Skeletal muscle tissue (tissue), 4 donors: ENCODE results near the gene ARHGAP8. TPM values are rescaled to one million over a fixed set of nuclear protein-coding genes. Genes with fewer than 3 reads are reported as not detected.
"Not testable (repeated sequence)": the region's sequence is repeated elsewhere in the genome, so short reads cannot be mapped to it uniquely, and the experiment has no call there.

ENCODE experiments used
- H3K27ac ChIP-seq: one replicate; pipeline ENCODE4 v1.7.0; 2013; ENCODE audit warnings: mild to moderate bottlenecking, low read depth, low read length, inconsistent platforms
- H3K27me3 ChIP-seq, 3 donors: one replicate each; pipeline ENCODE4 v1.7.0; 2013; ENCODE audit warnings: low read length in 3 of 3; ENCODE audit not compliant: control insufficient read depth in 3 of 3, insufficient read depth in 3 of 3
- H3K36me3 ChIP-seq, 3 donors: one replicate each; pipeline ENCODE4 v1.7.0; 2013; ENCODE audit warnings: low read length in 3 of 3; ENCODE audit not compliant: control insufficient read depth in 3 of 3, insufficient read depth in 3 of 3
- H3K4me1 ChIP-seq, 3 donors: one replicate each; pipeline ENCODE4 v1.7.0; 2013; ENCODE audit warnings: low read length in 3 of 3, mild to moderate bottlenecking in 3 of 3; ENCODE audit not compliant: control insufficient read depth in 3 of 3, insufficient read depth in 3 of 3
- H3K4me3 ChIP-seq, 3 donors: one replicate each; pipeline ENCODE4 v1.7.0; 2013; ENCODE audit warnings: low read length in 3 of 3
- H3K9ac ChIP-seq, 3 donors: one replicate each; pipeline ENCODE4 v1.7.0; 2013; ENCODE audit warnings: low read length in 3 of 3, mild to moderate bottlenecking in 3 of 3, moderate library complexity in 2 of 3, low read depth in 1 of 3
- H3K9me3 ChIP-seq, 3 donors: one replicate each; pipeline ENCODE4 v1.7.0; 2013; ENCODE audit warnings: low read length in 3 of 3; ENCODE audit not compliant: control insufficient read depth in 3 of 3
- total RNA-seq: library from RNA; depleted of rRNA; stranded (reverse); fragments of >200 nt; gene quantifications from one replicate; pipeline ENCODE4 v1.2.3, GENCODE V29; 2014
- donor health status: Osteomylitis.

ARHGAP8 gene
- total RNA-seq, 1 donor from 2014 or later, result 0.52 TPM

DNA sequence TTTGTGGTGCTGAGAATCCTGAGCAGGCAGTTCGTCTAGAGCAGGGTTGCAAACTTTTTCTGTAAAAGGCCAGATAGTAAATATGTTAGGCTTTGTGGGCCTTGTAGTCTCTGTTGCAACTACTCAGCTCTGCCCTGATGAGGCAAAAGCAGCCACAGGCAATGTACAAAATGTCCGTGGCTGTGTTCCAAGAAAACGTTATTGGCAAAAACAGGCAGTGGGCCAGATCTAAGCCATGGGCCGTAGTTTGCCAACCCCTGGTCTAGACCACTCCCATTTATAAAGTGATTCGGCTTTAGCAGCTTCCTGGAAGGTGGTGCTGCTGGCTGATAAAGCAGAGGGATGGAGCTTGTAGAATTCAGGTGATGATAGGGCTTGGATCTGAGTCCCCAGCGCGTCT lies 106.4 kb downstream of the ARHGAP8 start:
- not testable (repeated sequence) for H3K4me1 ChIP-seq, H3K36me3 ChIP-seq, H3K4me3 ChIP-seq, H3K9ac ChIP-seq, H3K9me3 ChIP-seq, H3K27ac ChIP-seq
- peaks cover 2 to 11% (median 10%) of the 10 kb centered on the region in 3 donors for H3K27me3 ChIP-seq

DNA sequence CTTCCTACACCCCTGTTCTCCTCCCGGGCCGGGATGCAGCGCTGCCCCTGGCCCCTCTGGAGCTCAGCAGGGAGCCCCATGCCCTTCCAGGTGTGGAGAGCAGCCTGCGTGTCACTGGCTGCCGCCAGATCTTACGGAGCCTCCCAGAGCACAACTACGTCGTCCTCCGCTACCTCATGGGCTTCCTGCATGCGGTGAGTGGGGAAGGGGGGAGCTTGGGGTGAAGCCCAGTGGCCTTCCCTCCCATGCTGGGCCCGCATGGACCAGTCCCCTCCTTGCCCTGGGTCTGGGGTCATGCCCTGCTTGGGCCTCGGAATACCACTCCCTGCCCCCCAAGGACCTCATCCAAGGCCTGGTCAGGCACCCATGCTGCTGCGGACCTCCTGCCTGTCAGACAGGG lies 107.3 kb downstream of the ARHGAP8 start:
- Histone ChIP-seq H3K9ac (no peak overlapping the region), H3K4me1 (no peaks in the 10 kb centered on the region), H3K4me3 (no peak overlapping the region), H3K27ac (no peak overlapping the region), H3K36me3 (no peaks in the 10 kb centered on the region), H3K9me3 (no peaks in the 10 kb centered on the region), H3K27me3 (peaks cover 2 to 11% (median 10%) of the 10 kb centered on the region in 3 donors)

DNA sequence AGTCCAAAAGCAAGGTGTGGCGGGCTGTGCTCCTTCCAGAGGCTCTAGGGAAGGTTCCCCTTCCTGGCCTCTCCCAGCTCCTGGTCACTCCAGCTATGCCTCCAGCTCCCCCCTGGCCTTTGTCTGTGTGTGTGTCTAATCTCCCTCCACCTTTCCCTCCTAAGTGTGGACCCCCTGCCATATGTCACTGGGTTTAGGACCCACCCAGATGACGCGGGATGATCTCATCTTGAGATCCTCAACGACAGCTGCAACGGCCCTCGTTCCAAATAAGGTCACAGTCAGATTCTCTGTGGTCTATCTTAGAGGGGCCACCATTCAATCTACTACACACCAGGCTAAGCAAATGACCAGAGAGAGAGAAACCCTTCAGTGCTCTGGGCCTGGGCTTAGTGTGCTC lies 107.9 kb downstream of the ARHGAP8 start:
- no peak overlapping the region for H3K9ac ChIP-seq
- H3K4me3 ChIP-seq, result no peak overlapping the region
- H3K27me3 ChIP-seq, result peaks cover 2 to 11% (median 10%) of the 10 kb centered on the region in 3 donors
- no peaks in the 10 kb centered on the region for H3K36me3 ChIP-seq
- no peaks in the 10 kb centered on the region for H3K4me1 ChIP-seq
- no peaks in the 10 kb centered on the region for H3K9me3 ChIP-seq
- no peak overlapping the region for H3K27ac ChIP-seq

DNA sequence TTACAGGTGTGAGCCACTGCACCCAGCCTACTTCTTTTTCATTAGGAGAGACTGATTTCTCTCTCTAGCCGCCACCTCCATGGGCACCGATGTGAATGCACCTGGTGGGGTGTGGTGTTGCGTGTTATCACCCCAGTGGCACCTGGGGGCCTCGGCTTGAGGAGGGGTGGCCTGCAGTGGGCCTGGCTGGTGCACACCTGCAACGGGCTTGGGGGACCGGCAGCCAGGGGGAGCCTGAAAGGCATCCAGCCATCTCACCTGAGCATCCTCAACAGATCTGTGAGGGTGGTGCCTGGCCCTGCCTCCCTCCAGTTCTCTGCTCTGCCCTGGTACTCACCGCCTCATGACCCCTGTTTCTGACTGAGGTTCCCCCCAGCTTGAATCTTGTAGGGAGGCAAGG lies 108.9 kb downstream of the ARHGAP8 start:
- Histone ChIP-seq H3K27ac (no peak overlapping the region), H3K36me3 (no peaks in the 10 kb centered on the region), H3K4me3 (no peak overlapping the region), H3K4me1 (no peaks in the 10 kb centered on the region), H3K27me3 (peaks cover 2 to 11% (median 10%) of the 10 kb centered on the region in 3 donors), H3K9ac (no peak overlapping the region), H3K9me3 (no peaks in the 10 kb centered on the region)

DNA sequence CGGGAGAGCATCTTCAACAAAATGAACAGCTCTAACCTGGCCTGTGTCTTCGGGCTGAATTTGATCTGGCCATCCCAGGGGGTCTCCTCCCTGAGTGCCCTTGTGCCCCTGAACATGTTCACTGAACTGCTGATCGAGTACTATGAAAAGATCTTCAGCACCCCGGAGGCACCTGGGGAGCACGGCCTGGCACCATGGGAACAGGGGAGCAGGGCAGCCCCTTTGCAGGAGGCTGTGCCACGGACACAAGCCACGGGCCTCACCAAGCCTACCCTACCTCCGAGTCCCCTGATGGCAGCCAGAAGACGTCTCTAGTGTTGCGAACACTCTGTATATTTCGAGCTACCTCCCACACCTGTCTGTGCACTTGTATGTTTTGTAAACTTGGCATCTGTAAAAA lies 109.9 kb downstream of the ARHGAP8 start:
- no peaks in the 10 kb centered on the region for H3K9me3 ChIP-seq
- H3K27me3 ChIP-seq, result peaks cover 2 to 11% (median 10%) of the 10 kb centered on the region in 3 donors
- H3K27ac ChIP-seq, result no peak overlapping the region
- H3K4me3 ChIP-seq, result no peak overlapping the region
- no peaks in the 10 kb centered on the region for H3K36me3 ChIP-seq
- H3K9ac ChIP-seq, result no peak overlapping the region
- H3K4me1 ChIP-seq, result no peaks in the 10 kb centered on the region

DNA sequence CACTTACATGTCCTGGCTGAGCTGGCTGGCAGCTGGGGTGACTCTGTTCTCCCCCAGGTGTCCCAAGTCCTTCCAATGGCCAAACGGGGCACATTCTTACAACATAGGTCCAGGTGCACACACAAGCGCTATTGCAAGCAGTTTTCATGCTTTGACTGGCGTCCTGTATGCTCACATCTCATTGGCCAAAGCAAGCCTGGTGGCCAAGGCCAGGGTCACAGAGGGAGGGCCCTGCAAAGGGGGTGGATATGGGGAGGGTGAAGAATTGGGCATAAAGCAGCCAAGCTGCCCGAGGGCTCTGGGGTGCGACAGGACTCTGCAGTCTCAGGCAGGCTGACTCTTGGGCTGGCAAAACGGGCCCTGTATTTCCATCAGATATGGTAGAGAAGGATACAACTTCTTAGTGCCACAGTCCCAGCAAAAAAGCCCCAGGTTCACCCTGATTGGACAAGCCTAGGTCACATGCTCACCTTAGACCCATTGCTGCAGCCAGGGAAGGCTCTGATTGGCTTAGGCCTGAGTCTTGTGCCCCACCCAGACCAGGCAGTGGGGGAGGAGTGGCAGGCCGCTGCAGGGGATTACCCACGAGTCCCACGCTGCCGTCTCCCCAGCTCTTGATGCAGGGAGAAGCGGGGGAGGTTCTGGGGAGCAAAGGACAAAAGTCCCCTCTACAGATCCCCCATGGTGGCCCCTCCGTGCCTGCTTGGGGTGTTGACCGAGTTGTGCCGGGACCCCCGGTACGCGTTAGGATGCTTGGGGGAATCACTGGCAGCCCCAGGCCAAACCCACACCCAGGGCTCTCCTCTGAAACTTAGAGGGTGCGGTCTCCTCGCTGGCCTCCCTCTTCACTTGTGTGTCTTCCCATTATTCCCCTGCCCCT lies 110.8 kb downstream of the ARHGAP8 start:
- Histone ChIP-seq H3K27me3 (peaks cover 2 to 10% (median 7%) of the 10 kb centered on the region in 3 donors), H3K4me1 (no peaks in the 10 kb centered on the region), H3K4me3 (no peak overlapping the region), H3K9ac (no peak overlapping the region), H3K27ac (no peak overlapping the region), H3K9me3 (no peaks in the 10 kb centered on the region), H3K36me3 (no peaks in the 10 kb centered on the region)

DNA sequence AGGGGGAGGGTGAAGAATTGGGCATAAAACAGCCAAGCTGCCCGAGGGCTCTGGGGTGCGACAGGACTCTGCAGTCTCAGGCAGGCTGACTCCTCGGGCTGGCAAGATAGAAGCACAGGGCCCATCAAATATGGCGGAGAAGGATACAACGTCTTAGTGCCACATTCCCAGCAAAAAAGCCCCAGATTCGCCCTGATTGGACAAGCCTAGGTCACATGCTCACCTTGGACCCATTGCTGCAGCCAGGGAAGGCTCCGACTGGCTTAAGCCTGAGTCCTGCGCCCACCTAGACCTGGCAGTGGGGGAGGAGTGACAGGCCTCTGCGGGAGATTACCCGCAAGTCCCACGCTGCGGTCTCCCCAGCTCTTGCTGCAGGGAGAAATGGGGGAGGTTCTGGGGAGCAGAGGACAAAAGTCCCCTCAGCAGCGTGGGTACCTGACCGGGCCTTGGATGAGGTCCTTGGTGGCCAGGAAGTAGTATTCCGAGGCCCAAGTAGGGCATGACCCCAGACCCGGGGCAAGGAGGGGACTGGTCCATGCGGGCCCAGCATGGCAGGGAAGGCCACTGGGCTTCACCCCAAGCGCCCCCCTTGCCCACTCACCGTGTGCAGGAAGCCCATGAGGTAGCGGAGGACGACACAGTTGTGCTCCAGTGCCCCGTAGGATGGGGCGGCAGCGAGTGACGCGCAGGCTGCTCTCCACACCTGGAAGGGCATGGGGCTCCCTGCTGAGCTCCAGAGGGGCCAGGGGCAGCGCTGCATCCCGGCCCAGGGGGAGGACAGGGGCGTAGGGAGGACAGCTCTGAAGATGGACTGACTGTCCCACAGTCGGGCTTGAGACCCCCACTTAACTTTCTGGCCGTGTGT lies 113.0 kb downstream of the ARHGAP8 start:
- H3K27ac ChIP-seq, result no peak overlapping the region
- H3K36me3 ChIP-seq, result no peaks in the 10 kb centered on the region
- no peaks in the 10 kb centered on the region for H3K9me3 ChIP-seq
- H3K4me3 ChIP-seq, result no peak overlapping the region
- H3K4me1 ChIP-seq, result no peaks in the 10 kb centered on the region
- no peak overlapping the region for H3K9ac ChIP-seq
- H3K27me3 ChIP-seq, result peaks cover 2 to 10% (median 6%) of the 10 kb centered on the region in 3 donors

DNA sequence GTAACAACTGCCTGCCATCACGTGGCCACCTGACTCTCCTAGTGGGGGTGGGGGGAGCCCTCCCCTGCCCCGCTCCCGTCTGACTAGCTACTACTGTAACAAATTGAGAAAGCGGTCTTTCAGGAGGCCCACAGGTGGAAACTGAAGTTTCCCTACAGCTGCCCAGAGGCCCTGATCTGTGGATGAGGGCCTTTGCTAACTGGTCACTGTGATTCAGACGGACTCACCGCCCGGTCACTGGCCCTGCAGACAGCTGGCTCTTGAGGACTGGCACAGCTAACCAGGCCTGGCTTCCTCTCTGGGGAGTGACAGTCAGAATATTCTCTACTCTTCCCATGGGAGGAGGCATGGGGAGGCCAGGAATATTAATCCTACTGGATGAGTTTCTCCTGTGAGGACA lies 116.8 kb downstream of the ARHGAP8 start:
- Histone ChIP-seq H3K27ac (no peak overlapping the region), H3K4me1 (no peaks in the 10 kb centered on the region), H3K36me3 (no peaks in the 10 kb centered on the region), H3K27me3 (peaks cover 0 to 5% (median 0%) of the 10 kb centered on the region in 3 donors), H3K9ac (no peak overlapping the region), H3K4me3 (no peak overlapping the region), H3K9me3 (peaks cover 0 to 3% (median 0%) of the 10 kb centered on the region in 3 donors)

DNA sequence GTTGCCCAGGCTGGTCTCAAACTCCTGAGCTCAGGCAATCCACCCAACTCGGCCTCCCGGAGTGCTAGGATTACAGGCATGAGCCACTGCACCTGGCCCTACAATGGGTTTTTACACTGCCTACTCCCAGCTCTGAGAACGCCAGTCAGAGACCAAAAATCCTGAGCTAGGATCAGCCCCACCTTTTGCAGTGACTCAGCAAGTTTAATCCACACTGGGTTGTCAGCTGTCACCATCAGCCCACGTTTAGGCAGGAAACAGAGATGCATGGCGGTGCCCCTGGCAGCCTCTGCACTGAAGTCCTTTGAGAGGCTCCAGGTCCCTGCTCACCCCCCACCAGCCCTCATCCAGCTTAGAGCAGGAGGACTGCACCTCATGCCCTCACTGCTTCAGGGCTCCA lies 117.6 kb downstream of the ARHGAP8 start:
- Histone ChIP-seq H3K27me3 (peaks cover 0 to 5% (median 0%) of the 10 kb centered on the region in 3 donors), H3K4me1 (no peaks in the 10 kb centered on the region), H3K4me3 (no peak overlapping the region)

DNA sequence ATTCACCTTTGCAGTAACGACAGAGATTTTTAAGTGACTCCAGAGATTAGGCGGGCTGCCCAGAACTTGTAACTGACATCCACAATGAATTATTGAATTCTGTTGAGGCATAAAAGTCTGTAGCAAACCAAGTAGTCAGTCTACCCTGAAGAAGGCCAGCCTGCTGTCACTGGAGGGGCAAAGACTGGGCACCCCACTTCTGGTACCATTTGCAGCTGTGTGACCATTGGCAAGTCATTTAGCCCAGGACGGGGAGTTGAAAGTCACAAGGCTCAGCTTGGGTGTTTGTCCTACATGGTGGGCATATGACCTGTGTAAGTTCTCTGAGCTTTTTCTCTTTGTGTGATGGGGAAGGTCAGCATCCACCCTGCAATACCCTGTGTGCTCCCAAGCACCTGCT lies 119.4 kb downstream of the ARHGAP8 start:
- H3K9me3 ChIP-seq, result peaks cover 0 to 3% (median 0%) of the 10 kb centered on the region in 3 donors
- peaks cover 0 to 5% (median 0%) of the 10 kb centered on the region in 3 donors for H3K27me3 ChIP-seq
- H3K4me1 ChIP-seq, result no peaks in the 10 kb centered on the region

More for the DNA sequence above, 117.6 kb downstream of the ARHGAP8 start:
- Histone ChIP-seq H3K9ac (no peak overlapping the region), H3K27ac (no peak overlapping the region), H3K9me3 (peaks cover 0 to 3% (median 0%) of the 10 kb centered on the region in 3 donors), H3K36me3 (no peaks in the 10 kb centered on the region)

More for the DNA sequence above, 119.4 kb downstream of the ARHGAP8 start:
- Histone ChIP-seq H3K9ac (no peak overlapping the region), H3K36me3 (no peaks in the 10 kb centered on the region), H3K4me3 (no peak overlapping the region), H3K27ac (no peak overlapping the region)
